Caco-2 (cell line): ENCODE measurements around the gene GUCD1. TPM values are rescaled to one million over a fixed set of nuclear protein-coding genes. Genes with fewer than 3 reads are reported as not detected.

Experiments used
- BruUV-seq: library from RNA; stranded (reverse); fragments of 400-500 nt; replicated peaks from 2 replicates; lab custom pipeline; 2021; lab: Mats Ljungman, UMichigan
- CTCF ChIA-PET: fragments of 300-600 bp; sonication (Branson Sonifier 250); formaldehyde crosslinking; loops from one replicate; lab custom pipeline; 2022; ENCODE audit warnings: antibody characterized with exemption; lab: Charles Lee
- POLR2A ChIA-PET: fragments of 300-600 bp; sonication (Branson Sonifier 250); formaldehyde crosslinking; loops from one replicate; lab custom pipeline; 2022; ENCODE audit warnings: antibody characterized with exemption; lab: Charles Lee
- DNase-seq, 2 experiments: peaks; one replicate each; pipeline versions ENCODE4 v3.0.0 to v3.0.0-alpha.2; 2020 to 2022
- H3K27me3 ChIP-seq: replicated peaks from 2 replicates; pipeline ENCODE4 v1.6.0; 2011; ENCODE audit warnings: low read length; ENCODE audit not compliant: control insufficient read depth, insufficient read depth
- H3K36me3 ChIP-seq: 2 replicates; pipeline ENCODE4 v1.5.1; 2011; ENCODE audit warnings: low read length; ENCODE audit not compliant: control insufficient read depth, insufficient read depth
- H3K4me1 ChIP-seq: fragments of 250-450 bp; sonication (Bioruptor Pico); 2 replicates; pipeline ENCODE4 v1.5.1; 2020; ENCODE audit warnings: mild to moderate bottlenecking
- H3K4me3 ChIP-seq: 2 replicates; pipeline ENCODE4 v1.5.1; 2011; ENCODE audit warnings: low read depth, mild to moderate bottlenecking, control low read depth, low read length
- H3K9me3 ChIP-seq: fragments of 250-450 bp; sonication (Bioruptor Pico); 2 replicates; pipeline ENCODE4 v1.5.1; 2020; ENCODE audit warnings: mild to moderate bottlenecking, moderate library complexity
- H3K27ac Mint-ChIP-seq: one replicate; pipeline ENCODE4 v1.8.0; 2022; ENCODE audit warnings: mixed read lengths; ENCODE audit not compliant: unreplicated experiment
- H3K27me3 Mint-ChIP-seq: one replicate; pipeline ENCODE4 v1.8.0; 2022; ENCODE audit warnings: mixed read lengths; ENCODE audit not compliant: insufficient read depth, unreplicated experiment
- H3K36me3 Mint-ChIP-seq: one replicate; pipeline ENCODE4 v1.8.0; 2022; ENCODE audit warnings: mild to moderate bottlenecking, mixed read lengths; ENCODE audit not compliant: insufficient read depth, unreplicated experiment
- H3K4me1 Mint-ChIP-seq: one replicate; pipeline ENCODE4 v1.8.0; 2022; ENCODE audit warnings: low read depth, mixed read lengths; ENCODE audit not compliant: unreplicated experiment
- H3K4me3 Mint-ChIP-seq: one replicate; pipeline ENCODE4 v1.8.0; 2022; ENCODE audit warnings: mild to moderate bottlenecking, moderate library complexity, mixed read lengths; ENCODE audit not compliant: unreplicated experiment
- H3K9me3 Mint-ChIP-seq: one replicate; pipeline ENCODE4 v1.8.0; 2022; ENCODE audit warnings: mixed read lengths; ENCODE audit not compliant: unreplicated experiment
- intact Hi-C: fragments of 100-400 bp; cut with micrococcal nuclease; formaldehyde crosslinking; loops from one replicate; pipeline ENCODE4 v1.10.0; 2022; ENCODE audit not compliant: unreplicated experiment
- total RNA-seq: library from RNA; stranded (reverse); gene quantifications from 2 replicates; pipeline ENCODE4 v1.2.3, GENCODE V29; 2022
- TF ChIP-seq, protein P1 (sequence below), 2 experiments: fragments of 200-600 bp in 1 of 2; IDR thresholded peaks; 1 replicate in 1 of 2; 2 replicates in 1 of 2; pipeline versions ENCODE4 v1.5.1 to v1.8.0; 2011 to 2022; ENCODE audit warnings: antibody characterized with exemption in 1 of 2, control low read depth in 1 of 2, inconsistent platforms in 1 of 2, low read depth in 1 of 2, low read length in 1 of 2, mild to moderate bottlenecking in 1 of 2, moderate library complexity in 1 of 2; ENCODE audit not compliant: insufficient read depth in 1 of 2, severe bottlenecking in 1 of 2, unreplicated experiment in 1 of 2

Gene GUCD1
- total RNA-seq, 1 experiment from 2014 or later, result 127 TPM

DNA sequence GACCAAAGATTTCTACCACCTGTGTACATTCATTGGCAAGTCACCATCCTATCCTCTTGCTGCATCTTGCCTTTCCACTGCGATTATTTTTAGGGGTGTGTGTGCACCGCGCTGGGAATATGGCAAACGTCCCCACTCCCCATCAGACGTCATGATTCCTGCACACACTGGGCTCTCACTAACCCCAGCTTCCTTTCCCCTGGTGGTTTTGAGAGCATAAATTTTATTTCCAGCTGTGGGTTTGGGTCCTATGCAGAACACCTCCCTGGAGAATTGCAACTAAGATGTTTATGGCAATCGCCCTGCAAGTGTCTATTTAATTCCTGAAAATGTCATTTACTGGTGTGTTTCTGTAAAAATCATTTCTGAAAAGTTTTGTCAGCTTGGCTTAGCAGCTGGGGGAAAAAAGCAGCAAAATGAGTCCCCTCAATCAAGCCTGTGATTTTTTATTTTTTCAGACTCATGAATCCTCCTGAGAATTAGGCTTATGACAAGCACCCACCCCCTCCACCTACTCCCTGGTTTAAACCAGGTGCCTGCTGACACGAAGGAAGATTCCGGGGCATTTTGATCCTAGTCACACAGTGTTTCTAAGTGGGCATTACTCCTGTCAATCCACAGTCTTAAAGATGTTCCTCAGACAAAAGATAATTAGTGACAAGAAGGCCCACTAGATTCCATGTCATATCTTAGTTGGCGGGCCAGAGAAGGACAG lies 36.0 kb downstream of the GUCD1 start:
- no peaks in the 10 kb centered on the region for H3K27me3 ChIP-seq
- ChIA-PET POLR2A (no interaction called here), CTCF (no interaction called here)
- Mint-ChIP-seq H3K4me3 (no peak overlapping the region), H3K27me3 (no peaks in the 10 kb centered on the region), H3K36me3 (no peaks in the 10 kb centered on the region), H3K4me1 (peaks cover 33% of the 10 kb centered on the region), H3K27ac (no peak overlapping the region), H3K9me3 (no peaks in the 10 kb centered on the region)
- TF ChIP-seq, protein P1, sequence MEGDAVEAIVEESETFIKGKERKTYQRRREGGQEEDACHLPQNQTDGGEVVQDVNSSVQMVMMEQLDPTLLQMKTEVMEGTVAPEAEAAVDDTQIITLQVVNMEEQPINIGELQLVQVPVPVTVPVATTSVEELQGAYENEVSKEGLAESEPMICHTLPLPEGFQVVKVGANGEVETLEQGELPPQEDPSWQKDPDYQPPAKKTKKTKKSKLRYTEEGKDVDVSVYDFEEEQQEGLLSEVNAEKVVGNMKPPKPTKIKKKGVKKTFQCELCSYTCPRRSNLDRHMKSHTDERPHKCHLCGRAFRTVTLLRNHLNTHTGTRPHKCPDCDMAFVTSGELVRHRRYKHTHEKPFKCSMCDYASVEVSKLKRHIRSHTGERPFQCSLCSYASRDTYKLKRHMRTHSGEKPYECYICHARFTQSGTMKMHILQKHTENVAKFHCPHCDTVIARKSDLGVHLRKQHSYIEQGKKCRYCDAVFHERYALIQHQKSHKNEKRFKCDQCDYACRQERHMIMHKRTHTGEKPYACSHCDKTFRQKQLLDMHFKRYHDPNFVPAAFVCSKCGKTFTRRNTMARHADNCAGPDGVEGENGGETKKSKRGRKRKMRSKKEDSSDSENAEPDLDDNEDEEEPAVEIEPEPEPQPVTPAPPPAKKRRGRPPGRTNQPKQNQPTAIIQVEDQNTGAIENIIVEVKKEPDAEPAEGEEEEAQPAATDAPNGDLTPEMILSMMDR (IDR thresholded peaks at IDR 0.05; ENCODE audit: insufficient read depth in 1 of 2, low read depth in 1 of 2, low read length in 1 of 2, severe bottlenecking in 1 of 2, unreplicated experiment in 1 of 2), result no peak
- no peaks in the 10 kb centered on the region for H3K9me3 ChIP-seq
- H3K4me3 ChIP-seq, result no peak overlapping the region
- intact Hi-C loops, result no loop called here
- DNase-seq, result no peak
- no peaks in the 10 kb centered on the region for H3K36me3 ChIP-seq
- no TSS peak for BruUV-seq
- H3K4me1 ChIP-seq, result peaks cover 57% of the 10 kb centered on the region

DNA sequence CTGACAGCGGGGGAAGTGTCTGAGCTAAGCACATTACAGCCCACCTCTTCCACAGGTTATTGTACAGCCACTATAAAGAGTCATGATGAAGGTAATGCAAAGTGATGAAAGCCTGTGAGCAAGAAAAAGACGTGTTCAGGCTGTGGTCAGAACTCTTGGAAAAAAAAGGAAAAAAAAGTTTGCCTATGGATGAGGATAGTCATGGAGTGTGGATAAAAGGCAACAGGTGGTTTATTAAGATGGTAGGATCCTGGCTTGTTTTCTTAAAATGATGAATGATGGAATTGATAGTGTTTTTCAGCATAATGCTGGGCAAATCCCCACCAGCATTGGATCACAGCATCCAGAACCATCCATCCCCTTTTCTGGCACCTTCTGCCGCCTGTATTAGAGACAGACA lies 36.7 kb downstream of the GUCD1 start:
- Mint-ChIP-seq H3K36me3 (no peaks in the 10 kb centered on the region), H3K27ac (no peak overlapping the region), H3K4me1 (peaks cover 40% of the 10 kb centered on the region), H3K9me3 (no peaks in the 10 kb centered on the region), H3K4me3 (no peak overlapping the region), H3K27me3 (no peaks in the 10 kb centered on the region)
- no peak for DNase-seq
- no TSS peak for BruUV-seq
- POLR2A ChIA-PET, result no interaction called here
- no peaks in the 10 kb centered on the region for H3K36me3 ChIP-seq
- H3K4me3 ChIP-seq, result no peak overlapping the region
- no peaks in the 10 kb centered on the region for H3K9me3 ChIP-seq
- intact Hi-C loops, result no loop called here
- H3K4me1 ChIP-seq, result peaks cover 64% of the 10 kb centered on the region
- TF ChIP-seq, protein P1 (IDR thresholded peaks at IDR 0.05; ENCODE audit: insufficient read depth in 1 of 2, low read depth in 1 of 2, low read length in 1 of 2, severe bottlenecking in 1 of 2, unreplicated experiment in 1 of 2), result no peak
- H3K27me3 ChIP-seq, result no peaks in the 10 kb centered on the region
- CTCF ChIA-PET, result interaction anchor here (0.9 kb wide), 1 partner anchor 12 kb away, joined by 3 read pairs; no protein-coding TSS in a partner anchor

DNA sequence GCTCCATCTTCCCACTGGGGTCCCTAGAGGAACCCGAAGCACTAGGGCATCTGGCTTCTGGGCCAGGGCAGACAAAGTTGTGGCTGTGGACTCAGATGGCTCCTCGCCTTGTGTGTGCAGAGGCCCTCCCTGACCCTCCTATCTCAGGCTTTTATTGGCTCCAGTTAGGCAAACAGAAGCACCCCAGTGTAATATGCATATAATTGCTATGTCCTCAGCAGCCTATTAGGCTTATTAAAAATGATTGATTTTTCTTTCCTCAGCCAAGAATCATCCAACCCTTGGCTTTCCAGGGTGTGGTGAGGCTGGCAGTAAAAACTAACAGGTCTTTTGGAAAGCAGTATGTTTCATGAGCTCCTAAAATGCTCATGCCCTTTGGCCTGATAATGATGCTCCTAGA lies 37.5 kb downstream of the GUCD1 start:
- Histone ChIP-seq H3K27me3 (no peaks in the 10 kb centered on the region), H3K36me3 (no peaks in the 10 kb centered on the region), H3K9me3 (no peaks in the 10 kb centered on the region), H3K4me3 (no peak overlapping the region), H3K4me1 (peaks cover 72% of the 10 kb centered on the region)
- ChIA-PET CTCF (interaction anchor here (0.6 to 0.9 kb wide), 2 partner anchors 11 to 17 kb away, joined by 3 to 4 read pairs; no protein-coding TSS in a partner anchor), POLR2A (no interaction called here)
- intact Hi-C loops, result no loop called here
- Mint-ChIP-seq H3K36me3 (no peaks in the 10 kb centered on the region), H3K4me1 (peaks cover 47% of the 10 kb centered on the region), H3K4me3 (peak overlapping the region; percentile 10), H3K27ac (peak overlapping the region; percentile 63), H3K9me3 (no peaks in the 10 kb centered on the region), H3K27me3 (no peaks in the 10 kb centered on the region)
- no TSS peak for BruUV-seq
- no peak for DNase-seq
- TF ChIP-seq, protein P1 (IDR thresholded peaks at IDR 0.05; ENCODE audit: insufficient read depth in 1 of 2, low read depth in 1 of 2, low read length in 1 of 2, severe bottlenecking in 1 of 2, unreplicated experiment in 1 of 2), result no peak
